Liver (tissue), 9 donors: ENCODE results near the gene CUBN. TPM values are rescaled to one million over a fixed set of nuclear protein-coding genes. Genes with fewer than 3 reads are reported as not detected.

ENCODE experiments used
- DNase-seq: peaks from one replicate; pipeline ENCODE4 v3.0.0-alpha.2; 2017; ENCODE audit warnings: low spot score
- H3K27ac ChIP-seq, 2 donors: one replicate each; pipeline ENCODE4 v1.7.0; 2013; ENCODE audit warnings: inconsistent platforms in 2 of 2, low read length in 2 of 2, control low read depth in 1 of 2, low read depth in 1 of 2, mild to moderate bottlenecking in 1 of 2
- H3K27me3 ChIP-seq, 4 donors: one replicate each; pipeline versions ENCODE4 v1.6.1 to v1.7.0; 2013; ENCODE audit warnings: low read length in 3 of 4, inconsistent platforms in 1 of 4, mild to moderate bottlenecking in 1 of 4, moderate library complexity in 1 of 4; ENCODE audit not compliant: control insufficient read depth in 4 of 4, insufficient read depth in 4 of 4
- H3K36me3 ChIP-seq, 4 donors: one replicate each; pipeline versions ENCODE4 v1.6.1 to v1.7.0; 2013; ENCODE audit warnings: low read length in 3 of 4, mild to moderate bottlenecking in 3 of 4, low read depth in 1 of 4, moderate library complexity in 1 of 4; ENCODE audit not compliant: control insufficient read depth in 4 of 4, insufficient read depth in 3 of 4
- H3K4me1 ChIP-seq, 4 donors: one replicate each; pipeline versions ENCODE4 v1.6.1 to v1.7.0; 2013; ENCODE audit warnings: low read length in 3 of 4, mild to moderate bottlenecking in 3 of 4, moderate library complexity in 1 of 4; ENCODE audit not compliant: control insufficient read depth in 4 of 4, insufficient read depth in 4 of 4
- H3K4me3 ChIP-seq, 3 donors: one replicate each; pipeline versions ENCODE4 v1.6.1 to v1.7.0; 2013; ENCODE audit warnings: low read length in 3 of 3, control low read depth in 1 of 3, low read depth in 1 of 3, mild to moderate bottlenecking in 1 of 3
- H3K9ac ChIP-seq, 2 donors: one replicate each; pipeline ENCODE4 v1.7.0; 2013; ENCODE audit warnings: low read length in 2 of 2, mild to moderate bottlenecking in 2 of 2, moderate library complexity in 2 of 2, control low read depth in 1 of 2, low read depth in 1 of 2
- H3K9me3 ChIP-seq, 4 donors: one replicate each; pipeline versions ENCODE4 v1.6.1 to v1.7.0; 2013; ENCODE audit warnings: low read length in 3 of 4; ENCODE audit not compliant: control insufficient read depth in 4 of 4
- FOXA1 ChIP-seq: IDR thresholded peaks from 2 replicates; pipeline ENCODE4 v1.6.1; 2016; ENCODE audit warnings: antibody characterized with exemption
- FOXA2 ChIP-seq: IDR thresholded peaks from 2 replicates; pipeline ENCODE4 v1.6.1; 2016; ENCODE audit warnings: antibody characterized with exemption
- GABPA ChIP-seq, 2 donors: IDR thresholded peaks in 1 of 2; conservative IDR thresholded peaks in 1 of 2; 2 replicates each; pipeline ENCODE4 v1.6.1; 2016; ENCODE audit warnings: antibody characterized with exemption in 2 of 2, mild to moderate bottlenecking in 1 of 2, moderate library complexity in 1 of 2
- JUND ChIP-seq, 2 donors: IDR thresholded peaks; 2 replicates each; pipeline ENCODE4 v1.6.1; 2016; ENCODE audit warnings: antibody characterized with exemption in 2 of 2
- MAX ChIP-seq: IDR thresholded peaks from 2 replicates; pipeline ENCODE4 v1.6.1; 2016; ENCODE audit warnings: antibody characterized with exemption
- NR2F2 ChIP-seq: IDR thresholded peaks from 2 replicates; pipeline ENCODE4 v1.6.1; 2016; ENCODE audit warnings: antibody characterized with exemption
- RAD21 ChIP-seq, 2 donors: IDR thresholded peaks; 2 replicates each; pipeline ENCODE4 v1.6.1; 2016; ENCODE audit warnings: antibody characterized with exemption in 2 of 2, mild to moderate bottlenecking in 2 of 2
- RXRA ChIP-seq, 2 donors: IDR thresholded peaks; 2 replicates each; pipeline ENCODE4 v1.6.1; 2017 to 2018; ENCODE audit warnings: antibody characterized with exemption in 2 of 2, mild to moderate bottlenecking in 1 of 2
- TAF1 ChIP-seq: conservative IDR thresholded peaks from 2 replicates; pipeline ENCODE4 v1.6.1; 2016; ENCODE audit warnings: antibody characterized with exemption, mild to moderate bottlenecking
- whole genome bisulfite sequencing: extraction: QIAGEN DNeasy Blood & Tissue Kit; methylation state at CpG from one replicate; pipeline ENCODE4 v1.1.7; 2013; 5-methylcytosine and 5-hydroxymethylcytosine counted together
- polyA plus RNA-seq, 2 donors: library from polyadenylated mRNA; stranded (reverse) in 1 of 2; unstranded in 1 of 2; fragments of 200-250 nt in 1 of 2; fragments of >200 nt in 1 of 2; fragmentation: Nextera tagmentation in 1 of 2; extraction: Ambion mirVana in 1 of 2; gene quantifications; one replicate each; pipeline versions ENCODE4 v1.2.1 to v1.2.3, GENCODE V29; 2013 to 2015
- total RNA-seq, 2 donors: library from RNA; depleted of rRNA; stranded (reverse); fragments of >200 nt; gene quantifications; one replicate each; pipeline ENCODE4 v1.2.3, GENCODE V29; 2014
- TF ChIP-seq, protein P1 (sequence below): IDR thresholded peaks from 2 replicates; pipeline ENCODE4 v1.6.1; 2016; ENCODE audit warnings: antibody characterized with exemption
- TF ChIP-seq, protein P2 (sequence below): IDR thresholded peaks from 2 replicates; pipeline ENCODE4 v1.6.1; 2016; ENCODE audit warnings: antibody characterized with exemption, mild to moderate bottlenecking
- donor health status: healthy.
- donor health status: healthy.
- donor health status: healthy.
- donor health status: healthy.
- donor health status: healthy.

CUBN gene
- total and polyA plus RNA-seq, 4 donors: 0.01 to 0.67 (median 0.30) TPM

GRCh38 chr10:17066000-17066399, 63.6 kb downstream of the CUBN start:
- Histone ChIP-seq H3K9me3 (no peaks in the 10 kb centered on the region), H3K36me3 (no peaks in the 10 kb centered on the region), H3K4me1 (no peaks in the 10 kb centered on the region), H3K27ac (no peak overlapping the region), H3K4me3 (no peak overlapping the region), H3K9ac (no peak overlapping the region), H3K27me3 (no peaks in the 10 kb centered on the region)
- 82% methylated on average over 1 of the region's 1 CpG for whole genome bisulfite sequencing
- DNase-seq: no peak
- no peak for TF ChIP-seq NR2F2
- TF ChIP-seq, protein P1, sequence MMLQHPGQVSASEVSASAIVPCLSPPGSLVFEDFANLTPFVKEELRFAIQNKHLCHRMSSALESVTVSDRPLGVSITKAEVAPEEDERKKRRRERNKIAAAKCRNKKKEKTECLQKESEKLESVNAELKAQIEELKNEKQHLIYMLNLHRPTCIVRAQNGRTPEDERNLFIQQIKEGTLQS: no peak
- no peak for TF ChIP-seq MAX
- TF ChIP-seq JUND (IDR thresholded peaks at IDR 0.05): no peak

DNA sequence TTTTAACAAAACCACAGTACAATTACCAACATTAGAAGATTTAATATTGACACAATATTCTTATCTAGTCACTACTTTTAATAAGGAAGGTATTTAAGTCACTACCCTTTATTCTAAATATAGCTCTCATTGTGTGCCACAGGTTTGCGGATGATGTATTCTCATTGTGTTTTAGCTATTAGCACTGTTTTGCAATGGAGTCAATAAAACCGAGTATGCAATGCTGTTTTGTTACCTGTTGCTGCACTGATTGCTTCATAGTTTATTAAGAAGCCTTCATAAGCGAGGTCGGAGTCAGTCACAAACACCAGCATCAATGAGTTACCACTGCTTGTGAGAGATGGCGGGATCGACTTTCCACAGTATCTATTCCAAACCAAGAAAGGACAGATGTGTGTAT, 64.3 kb downstream of the CUBN start:
- TF ChIP-seq RXRA (IDR thresholded peaks at IDR 0.05) (no peak), FOXA2 (no peak), TAF1 (no peak), GABPA (IDR thresholded peaks at IDR 0.05 in 1 of 2, conservative IDR thresholded peaks at IDR 0.05 in 1 of 2) (no peak), NR2F2 (no peak), FOXA1 (no peak)
- TF ChIP-seq, protein P2, sequence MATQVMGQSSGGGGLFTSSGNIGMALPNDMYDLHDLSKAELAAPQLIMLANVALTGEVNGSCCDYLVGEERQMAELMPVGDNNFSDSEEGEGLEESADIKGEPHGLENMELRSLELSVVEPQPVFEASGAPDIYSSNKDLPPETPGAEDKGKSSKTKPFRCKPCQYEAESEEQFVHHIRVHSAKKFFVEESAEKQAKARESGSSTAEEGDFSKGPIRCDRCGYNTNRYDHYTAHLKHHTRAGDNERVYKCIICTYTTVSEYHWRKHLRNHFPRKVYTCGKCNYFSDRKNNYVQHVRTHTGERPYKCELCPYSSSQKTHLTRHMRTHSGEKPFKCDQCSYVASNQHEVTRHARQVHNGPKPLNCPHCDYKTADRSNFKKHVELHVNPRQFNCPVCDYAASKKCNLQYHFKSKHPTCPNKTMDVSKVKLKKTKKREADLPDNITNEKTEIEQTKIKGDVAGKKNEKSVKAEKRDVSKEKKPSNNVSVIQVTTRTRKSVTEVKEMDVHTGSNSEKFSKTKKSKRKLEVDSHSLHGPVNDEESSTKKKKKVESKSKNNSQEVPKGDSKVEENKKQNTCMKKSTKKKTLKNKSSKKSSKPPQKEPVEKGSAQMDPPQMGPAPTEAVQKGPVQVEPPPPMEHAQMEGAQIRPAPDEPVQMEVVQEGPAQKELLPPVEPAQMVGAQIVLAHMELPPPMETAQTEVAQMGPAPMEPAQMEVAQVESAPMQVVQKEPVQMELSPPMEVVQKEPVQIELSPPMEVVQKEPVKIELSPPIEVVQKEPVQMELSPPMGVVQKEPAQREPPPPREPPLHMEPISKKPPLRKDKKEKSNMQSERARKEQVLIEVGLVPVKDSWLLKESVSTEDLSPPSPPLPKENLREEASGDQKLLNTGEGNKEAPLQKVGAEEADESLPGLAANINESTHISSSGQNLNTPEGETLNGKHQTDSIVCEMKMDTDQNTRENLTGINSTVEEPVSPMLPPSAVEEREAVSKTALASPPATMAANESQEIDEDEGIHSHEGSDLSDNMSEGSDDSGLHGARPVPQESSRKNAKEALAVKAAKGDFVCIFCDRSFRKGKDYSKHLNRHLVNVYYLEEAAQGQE: no peak
- Histone ChIP-seq H3K9me3 (no peaks in the 10 kb centered on the region), H3K36me3 (no peaks in the 10 kb centered on the region), H3K27me3 (no peaks in the 10 kb centered on the region), H3K4me1 (no peaks in the 10 kb centered on the region), H3K9ac (no peak overlapping the region), H3K4me3 (no peak overlapping the region), H3K27ac (no peak overlapping the region)
- 90% methylated on average over 6 of the region's 6 CpGs for WGBS
- no peak for DNase-seq

DNA sequence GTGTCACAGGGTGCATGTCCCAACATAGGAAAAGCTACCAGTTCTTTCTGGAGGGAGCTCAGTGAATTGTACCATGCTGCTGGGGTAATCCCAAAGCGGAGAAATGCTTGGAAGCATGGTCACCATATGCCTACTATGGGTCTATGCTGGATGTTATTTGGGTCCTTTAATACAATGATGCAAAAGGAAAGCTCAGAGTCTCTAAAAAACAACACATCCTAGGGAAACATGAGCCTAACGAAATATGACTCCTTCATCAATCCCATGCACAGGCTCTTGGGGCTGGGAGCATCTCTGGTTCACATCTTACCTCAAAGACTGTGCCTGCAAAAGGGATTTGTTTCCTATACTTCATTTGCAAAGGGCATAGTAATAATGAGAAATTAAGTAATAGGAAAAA, 65.2 kb downstream of the CUBN start:
- Histone ChIP-seq H3K4me3 (no peak overlapping the region), H3K27me3 (no peaks in the 10 kb centered on the region), H3K9me3 (no peaks in the 10 kb centered on the region), H3K4me1 (no peaks in the 10 kb centered on the region), H3K9ac (no peak overlapping the region), H3K36me3 (no peaks in the 10 kb centered on the region), H3K27ac (no peak overlapping the region)
- WGBS: 91% methylated on average over 2 of the region's 2 CpGs
- DNase-seq: no peak
- TF ChIP-seq FOXA1 (no peak), RAD21 (IDR thresholded peaks at IDR 0.05) (no peak)
